Choroid plexus epithelial cell (primary cell): ENCODE results near the gene RSAD2.
A peak's percentile ranks its signal among the peaks of the same experiment; 100 is the strongest.

Source experiments
- DNase-seq: peaks from one replicate; pipeline ENCODE4 v3.0.0-alpha.2; 2010; ENCODE audit warnings: low read depth
- H3K4me3 ChIP-seq: 2 replicates; pipeline ENCODE4 v1.5.1; 2011; ENCODE audit warnings: low read depth, mild to moderate bottlenecking, control low read depth, low read length, moderate library complexity
- CTCF ChIP-seq: conservative IDR thresholded peaks from 2 replicates; pipeline ENCODE4 v1.5.1; 2011; ENCODE audit warnings: low read depth, mild to moderate bottlenecking, control low read depth, inconsistent platforms, low read length, moderate library complexity

The RSAD2 gene

GRCh38 chr2:6835467-6835866 lies 42.1 kb upstream of the RSAD2 start:
- no peak overlapping the region for H3K4me3 ChIP-seq
- no peak for TF ChIP-seq CTCF
- DNase-seq = peak; percentile 66

GRCh38 chr2:6838673-6839319 lies 38.8 kb upstream of the RSAD2 start:
- DNase-seq = no peak
- no peak overlapping the region for H3K4me3 ChIP-seq
- no peak for TF ChIP-seq CTCF

- no peak for TF ChIP-seq CTCF
- no peak overlapping the region for H3K4me3 ChIP-seq
- DNase-seq = no peak
These were observed 35.9 kb upstream of the RSAD2 start for GRCh38 chr2:6841537-6842287.

GRCh38 chr2:6845312-6845711 lies 32.3 kb upstream of the RSAD2 start:
- peak; percentile 51 for DNase-seq
- no peak for TF ChIP-seq CTCF
- no peak overlapping the region for H3K4me3 ChIP-seq

- TF ChIP-seq CTCF = peak; percentile 16
- DNase-seq = no peak
- H3K4me3 ChIP-seq = no peak overlapping the region
These were observed 31.7 kb upstream of the RSAD2 start for GRCh38 chr2:6845903-6846302.

- no peak overlapping the region for H3K4me3 ChIP-seq
- no peak for DNase-seq
- TF ChIP-seq CTCF = no peak
These were observed 31.0 kb upstream of the RSAD2 start for GRCh38 chr2:6846540-6846939.

GRCh38 chr2:6846967-6847681 lies 30.5 kb upstream of the RSAD2 start:
- no peak for DNase-seq
- no peak overlapping the region for H3K4me3 ChIP-seq
- no peak for TF ChIP-seq CTCF
